GM19324 (cell line): ENCODE data around the gene CEP70.
"Not testable (repeated sequence)": the region's sequence is repeated elsewhere in the genome, so short reads cannot be mapped to it uniquely, and the experiment has no call there.

Experiments used
- ATAC-seq: cut with Tn5 transposase; IDR thresholded peaks from one replicate; pipeline ENCODE4 v1.9.1; 2021; ENCODE audit warnings: mild to moderate bottlenecking, moderate library complexity; ENCODE audit not compliant: unreplicated experiment, low FRiP score

The CEP70 gene

GRCh38 chr3:138593488-138594149, 441 bp downstream of the CEP70 start:
- ATAC-seq: no peak

GRCh38 chr3:138591392-138591791, 2.7 kb downstream of the CEP70 start:
- ATAC-seq: no peak

- no peak for ATAC-seq
Measured at GRCh38 chr3:138588445-138588844, 5.6 kb downstream of the CEP70 start.

GRCh38 chr3:138587374-138587773, 6.7 kb downstream of the CEP70 start:
- no peak for ATAC-seq

- no peak for ATAC-seq
Measured at GRCh38 chr3:138578961-138579574, 15.0 kb downstream of the CEP70 start.

GRCh38 chr3:138578141-138578540, 15.9 kb downstream of the CEP70 start:
- ATAC-seq: no peak

GRCh38 chr3:138573138-138573537, 20.9 kb downstream of the CEP70 start:
- ATAC-seq: no peak

- not testable (repeated sequence) for ATAC-seq
Measured at GRCh38 chr3:138569624-138570023, 24.4 kb downstream of the CEP70 start.

GRCh38 chr3:138569090-138569489, 25.0 kb downstream of the CEP70 start:
- no peak for ATAC-seq

- no peak for ATAC-seq
Measured at GRCh38 chr3:138567403-138567802, 26.7 kb downstream of the CEP70 start.

- ATAC-seq: not testable (repeated sequence)
Measured at GRCh38 chr3:138566293-138566692, 27.8 kb downstream of the CEP70 start.

GRCh38 chr3:138562902-138563301, 31.2 kb downstream of the CEP70 start:
- ATAC-seq: not testable (repeated sequence)

- ATAC-seq: no peak
Measured at GRCh38 chr3:138560501-138560900, 33.6 kb downstream of the CEP70 start.

GRCh38 chr3:138559134-138559533, 34.9 kb downstream of the CEP70 start:
- ATAC-seq: no peak

GRCh38 chr3:138554775-138555174, 39.3 kb downstream of the CEP70 start:
- ATAC-seq: not testable (repeated sequence)

GRCh38 chr3:138550958-138551357, 43.1 kb downstream of the CEP70 start:
- not testable (repeated sequence) for ATAC-seq

GRCh38 chr3:138549179-138549977, 44.7 kb downstream of the CEP70 start:
- no peak for ATAC-seq

GRCh38 chr3:138547342-138547975, 46.6 kb downstream of the CEP70 start:
- ATAC-seq: no peak

GRCh38 chr3:138544546-138544945, 49.5 kb downstream of the CEP70 start:
- ATAC-seq: no peak

- no peak for ATAC-seq
Measured at GRCh38 chr3:138542977-138543376, 51.1 kb downstream of the CEP70 start.

- ATAC-seq: no peak
Measured at GRCh38 chr3:138539352-138539751, 54.7 kb downstream of the CEP70 start.
